Activated CD4-positive, alpha-beta memory T cell treated with anti-CD3 and anti-CD28 coated beads, Interleukin-2, amount 10 ng/mL, durations not matched to agents 7 days and 5 days (primary cell): ENCODE measurements around the gene AFG3L2. TPM values are rescaled to one million over a fixed set of nuclear protein-coding genes. Genes with fewer than 3 reads are reported as not detected.
A peak's percentile ranks its signal among the peaks of the same experiment; 100 is the strongest.

Experiments used
- CTCF ChIA-PET: fragments of 350-600 bp; sonication (Branson Sonifier 250); formaldehyde crosslinking; loops from one replicate; lab custom pipeline; 2021; ENCODE audit warnings: antibody characterized with exemption, inconsistent platforms; lab: Charles Lee
- POLR2A ChIA-PET: fragments of 350-600 bp; sonication (Branson Sonifier 250); formaldehyde crosslinking; loops from one replicate; lab custom pipeline; 2021; ENCODE audit warnings: antibody characterized with exemption; lab: Charles Lee
- DNase-seq: peaks from one replicate; pipeline ENCODE4 v3.0.0-alpha.2; 2020
- H3K27ac Mint-ChIP-seq: one replicate; pipeline ENCODE4 v1.8.0; 2021; ENCODE audit warnings: mild to moderate bottlenecking, mixed read lengths
- H3K27me3 Mint-ChIP-seq: one replicate; pipeline ENCODE4 v1.8.0; 2021; ENCODE audit warnings: mixed read lengths
- H3K36me3 Mint-ChIP-seq: one replicate; pipeline ENCODE4 v1.8.0; 2021; ENCODE audit warnings: low read depth, mixed read lengths
- H3K4me1 Mint-ChIP-seq: one replicate; pipeline ENCODE4 v1.8.0; 2021; ENCODE audit warnings: mixed read lengths
- H3K4me3 Mint-ChIP-seq: one replicate; pipeline ENCODE4 v1.8.0; 2021; ENCODE audit warnings: mild to moderate bottlenecking, mixed read lengths
- H3K9me3 Mint-ChIP-seq: one replicate; pipeline ENCODE4 v1.8.0; 2021; ENCODE audit warnings: mixed read lengths
- total RNA-seq, 2 experiments: library from RNA; stranded (reverse); gene quantifications; one replicate each; pipeline ENCODE4 v1.2.3, GENCODE V29; 2021

Gene AFG3L2
- total RNA-seq, 2 experiments from 2014 or later, result 31.9 to 32.8 TPM

GRCh38 chr18:12409469-12409868, 32.4 kb upstream of the AFG3L2 start:
- H3K27ac Mint-ChIP-seq, result no peak overlapping the region
- peaks cover 27% of the 10 kb centered on the region for H3K27me3 Mint-ChIP-seq
- CTCF ChIA-PET, result interaction anchor here (0.7 kb wide), 1 partner anchor 13 kb away, joined by 3 read pairs; no protein-coding TSS in a partner anchor
- no peaks in the 10 kb centered on the region for H3K9me3 Mint-ChIP-seq
- no peak for DNase-seq
- peaks cover 32% of the 10 kb centered on the region for H3K4me1 Mint-ChIP-seq
- H3K36me3 Mint-ChIP-seq, result no peaks in the 10 kb centered on the region
- H3K4me3 Mint-ChIP-seq, result no peak overlapping the region
- POLR2A ChIA-PET, result no interaction called here

- ChIA-PET CTCF (interaction anchor here (0.9 to 1.7 kb wide), 7 partner anchors 11 to 252 kb away, joined by 3 to 7 read pairs (median 6); partner anchors contain the start of gene AFG3L2), POLR2A (interaction anchor here (1.2 to 2.1 kb wide), 5 partner anchors 11 to 294 kb away, joined by 3 to 21 read pairs (median 8); partner anchors contain the start of genes AFG3L2, CEP76 and PSMG2)
- Mint-ChIP-seq H3K27ac (no peak overlapping the region), H3K36me3 (no peaks in the 10 kb centered on the region), H3K4me3 (peak overlapping the region; percentile 43), H3K4me1 (peaks cover 40% of the 10 kb centered on the region), H3K27me3 (peaks cover 34% of the 10 kb centered on the region), H3K9me3 (no peaks in the 10 kb centered on the region)
- no peak for DNase-seq
Observed at GRCh38 chr18:12408247-12408869, 31.3 kb upstream of the AFG3L2 start.

- Mint-ChIP-seq H3K4me1 (peaks cover 47% of the 10 kb centered on the region), H3K27me3 (peaks cover 45% of the 10 kb centered on the region), H3K27ac (no peak overlapping the region), H3K9me3 (no peaks in the 10 kb centered on the region), H3K36me3 (no peaks in the 10 kb centered on the region), H3K4me3 (peak overlapping the region; percentile 74)
- peak; percentile 22 for DNase-seq
- POLR2A ChIA-PET, result interaction anchor here (1.0 to 2.1 kb wide), 2 partner anchors 30 to 296 kb away, joined by 3 to 21 read pairs; partner anchors contain the start of genes AFG3L2 and CEP76
- CTCF ChIA-PET, result interaction anchor here (0.6 to 1.6 kb wide), 3 partner anchors 13 to 29 kb away, joined by 4 to 7 read pairs (median 6); partner anchors contain the start of gene AFG3L2
Observed at GRCh38 chr18:12406371-12407111, 29.5 kb upstream of the AFG3L2 start.

GRCh38 chr18:12405066-12405465, 28.0 kb upstream of the AFG3L2 start:
- Mint-ChIP-seq H3K27ac (no peak overlapping the region), H3K36me3 (no peaks in the 10 kb centered on the region), H3K4me3 (no peak overlapping the region), H3K4me1 (peaks cover 46% of the 10 kb centered on the region), H3K9me3 (no peaks in the 10 kb centered on the region), H3K27me3 (peaks cover 45% of the 10 kb centered on the region)
- DNase-seq, result no peak
- ChIA-PET POLR2A (interaction anchor here (1.5 kb wide), 1 partner anchor 28 kb away, joined by 8 read pairs; the partner anchor contains the start of gene AFG3L2), CTCF (no interaction called here)

- CTCF ChIA-PET, result interaction anchor here (0.9 to 1.3 kb wide), 2 partner anchors 9 to 12 kb away, joined by 3 read pairs; no protein-coding TSS in a partner anchor
- Mint-ChIP-seq H3K4me3 (no peak overlapping the region), H3K4me1 (peaks cover 45% of the 10 kb centered on the region), H3K9me3 (no peaks in the 10 kb centered on the region), H3K27ac (no peak overlapping the region), H3K36me3 (no peaks in the 10 kb centered on the region), H3K27me3 (peaks cover 45% of the 10 kb centered on the region)
- POLR2A ChIA-PET, result interaction anchor here (0.8 to 1.0 kb wide), 2 partner anchors 10 to 27 kb away, joined by 3 to 4 read pairs; partner anchors contain the start of gene AFG3L2
- no peak for DNase-seq
Observed at GRCh38 chr18:12403601-12404506, 26.8 kb upstream of the AFG3L2 start.

GRCh38 chr18:12401881-12402280, 24.9 kb upstream of the AFG3L2 start:
- peaks cover 45% of the 10 kb centered on the region for H3K27me3 Mint-ChIP-seq
- H3K4me1 Mint-ChIP-seq, result peaks cover 31% of the 10 kb centered on the region
- ChIA-PET CTCF (interaction anchor here (1.1 to 1.6 kb wide), 2 partner anchors 9 to 11 kb away, joined by 3 to 6 read pairs; no protein-coding TSS in a partner anchor), POLR2A (interaction anchor here (1.3 kb wide), 1 partner anchor 26 kb away, joined by 4 read pairs; no protein-coding TSS in a partner anchor)
- H3K9me3 Mint-ChIP-seq, result no peaks in the 10 kb centered on the region
- no peak for DNase-seq
- H3K4me3 Mint-ChIP-seq, result no peak overlapping the region
- no peak overlapping the region for H3K27ac Mint-ChIP-seq
- no peaks in the 10 kb centered on the region for H3K36me3 Mint-ChIP-seq

GRCh38 chr18:12399231-12399630, 22.2 kb upstream of the AFG3L2 start:
- H3K27ac Mint-ChIP-seq, result no peak overlapping the region
- ChIA-PET POLR2A (no interaction called here), CTCF (no interaction called here)

GRCh38 chr18:12398625-12399024, 21.6 kb upstream of the AFG3L2 start:
- peaks cover 23% of the 10 kb centered on the region for H3K27me3 Mint-ChIP-seq
- CTCF ChIA-PET, result no interaction called here
- no peak for DNase-seq
- POLR2A ChIA-PET, result no interaction called here
- no peaks in the 10 kb centered on the region for H3K9me3 Mint-ChIP-seq
- H3K27ac Mint-ChIP-seq, result no peak overlapping the region
- no peak overlapping the region for H3K4me3 Mint-ChIP-seq
- H3K4me1 Mint-ChIP-seq, result peaks cover 9% of the 10 kb centered on the region
- H3K36me3 Mint-ChIP-seq, result no peaks in the 10 kb centered on the region

More at GRCh38 chr18:12399231-12399630, 22.2 kb upstream of the AFG3L2 start:
- H3K4me1 Mint-ChIP-seq, result peaks cover 15% of the 10 kb centered on the region
- DNase-seq, result no peak
- no peaks in the 10 kb centered on the region for H3K9me3 Mint-ChIP-seq
- H3K36me3 Mint-ChIP-seq, result no peaks in the 10 kb centered on the region
- H3K4me3 Mint-ChIP-seq, result no peak overlapping the region
- H3K27me3 Mint-ChIP-seq, result peaks cover 28% of the 10 kb centered on the region

GRCh38 chr18:12397793-12398192, 20.8 kb upstream of the AFG3L2 start:
- Mint-ChIP-seq H3K4me1 (peaks cover 6% of the 10 kb centered on the region), H3K9me3 (no peaks in the 10 kb centered on the region), H3K4me3 (no peak overlapping the region), H3K27ac (no peak overlapping the region), H3K27me3 (peaks cover 18% of the 10 kb centered on the region), H3K36me3 (no peaks in the 10 kb centered on the region)
- CTCF ChIA-PET, result no interaction called here
- POLR2A ChIA-PET, result no interaction called here
- no peak for DNase-seq

GRCh38 chr18:12397254-12397653, 20.2 kb upstream of the AFG3L2 start:
- CTCF ChIA-PET, result no interaction called here
- H3K9me3 Mint-ChIP-seq, result no peaks in the 10 kb centered on the region
- no peak for DNase-seq
- no peak overlapping the region for H3K4me3 Mint-ChIP-seq
- peaks cover under 1% of the 10 kb centered on the region for H3K4me1 Mint-ChIP-seq
- POLR2A ChIA-PET, result no interaction called here
- no peak overlapping the region for H3K27ac Mint-ChIP-seq
- no peaks in the 10 kb centered on the region for H3K36me3 Mint-ChIP-seq
- peaks cover 13% of the 10 kb centered on the region for H3K27me3 Mint-ChIP-seq

GRCh38 chr18:12394428-12394827, 17.4 kb upstream of the AFG3L2 start:
- H3K4me3 Mint-ChIP-seq, result no peak overlapping the region
- DNase-seq, result peak; percentile 23
- no peaks in the 10 kb centered on the region for H3K36me3 Mint-ChIP-seq
- H3K27ac Mint-ChIP-seq, result no peak overlapping the region
- ChIA-PET CTCF (interaction anchor here (1.1 to 2.6 kb wide), 6 partner anchors 10 to 266 kb away, joined by 3 to 14 read pairs (median 5); partner anchors contain the start of gene SPIRE1), POLR2A (interaction anchor here (1.4 kb wide), 1 partner anchor 9 kb away, joined by 3 read pairs; no protein-coding TSS in a partner anchor)
- no peaks in the 10 kb centered on the region for H3K4me1 Mint-ChIP-seq
- H3K9me3 Mint-ChIP-seq, result no peaks in the 10 kb centered on the region
- H3K27me3 Mint-ChIP-seq, result peaks cover 10% of the 10 kb centered on the region

GRCh38 chr18:12393998-12394397, 17.0 kb upstream of the AFG3L2 start:
- H3K27me3 Mint-ChIP-seq, result peaks cover 10% of the 10 kb centered on the region
- H3K4me1 Mint-ChIP-seq, result no peaks in the 10 kb centered on the region
- no peaks in the 10 kb centered on the region for H3K9me3 Mint-ChIP-seq
- no peaks in the 10 kb centered on the region for H3K36me3 Mint-ChIP-seq
- no peak overlapping the region for H3K4me3 Mint-ChIP-seq
- no peak for DNase-seq
- no peak overlapping the region for H3K27ac Mint-ChIP-seq
- ChIA-PET POLR2A (interaction anchor here (1.4 kb wide), 1 partner anchor 10 kb away, joined by 3 read pairs; no protein-coding TSS in a partner anchor), CTCF (interaction anchor here (0.7 to 2.6 kb wide), 11 partner anchors 8 to 318 kb away, joined by 3 to 25 read pairs (median 4); partner anchors contain the start of genes PRELID3A and SPIRE1)
